ENCODE measurements around the gene NR3C2.

NR3C2 gene

DNA sequence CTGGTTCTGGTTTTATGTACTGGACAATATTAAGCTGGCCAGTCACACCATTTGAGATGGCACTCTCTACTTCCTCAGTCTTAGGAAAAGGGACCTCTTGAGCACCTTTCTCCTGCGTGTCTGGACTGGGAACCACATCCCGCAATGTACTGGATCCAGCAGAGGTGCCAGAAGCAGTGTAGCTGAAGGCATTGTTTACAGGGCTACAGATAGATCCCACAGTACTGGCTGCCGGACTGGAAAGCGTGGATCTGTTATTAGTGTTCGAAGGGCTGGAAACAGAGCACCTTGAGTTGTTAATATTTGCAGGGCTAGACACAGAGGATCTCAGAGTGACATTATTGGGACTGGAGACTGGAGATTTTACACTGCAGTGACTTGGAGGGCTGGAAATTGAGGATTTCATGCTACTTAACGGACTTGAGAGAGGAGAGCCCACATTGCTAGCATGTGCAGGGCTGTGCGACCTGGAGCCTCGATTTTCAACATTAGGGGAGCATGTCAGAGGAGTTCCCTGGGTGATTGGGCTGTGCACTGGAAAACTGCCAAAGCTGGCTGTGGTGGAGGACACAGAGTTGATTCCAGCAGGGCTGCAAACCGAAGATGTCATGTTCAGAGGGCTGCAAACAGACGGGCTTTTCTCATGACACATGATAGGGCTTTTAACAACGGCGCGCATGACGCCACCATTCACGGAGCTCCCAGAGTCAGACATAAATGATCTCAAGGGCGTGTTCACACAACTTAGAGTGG, 6.4 kb downstream of the NR3C2 start:
- no peak for DNase-seq (ENCODE audit: low spot score)

DNA sequence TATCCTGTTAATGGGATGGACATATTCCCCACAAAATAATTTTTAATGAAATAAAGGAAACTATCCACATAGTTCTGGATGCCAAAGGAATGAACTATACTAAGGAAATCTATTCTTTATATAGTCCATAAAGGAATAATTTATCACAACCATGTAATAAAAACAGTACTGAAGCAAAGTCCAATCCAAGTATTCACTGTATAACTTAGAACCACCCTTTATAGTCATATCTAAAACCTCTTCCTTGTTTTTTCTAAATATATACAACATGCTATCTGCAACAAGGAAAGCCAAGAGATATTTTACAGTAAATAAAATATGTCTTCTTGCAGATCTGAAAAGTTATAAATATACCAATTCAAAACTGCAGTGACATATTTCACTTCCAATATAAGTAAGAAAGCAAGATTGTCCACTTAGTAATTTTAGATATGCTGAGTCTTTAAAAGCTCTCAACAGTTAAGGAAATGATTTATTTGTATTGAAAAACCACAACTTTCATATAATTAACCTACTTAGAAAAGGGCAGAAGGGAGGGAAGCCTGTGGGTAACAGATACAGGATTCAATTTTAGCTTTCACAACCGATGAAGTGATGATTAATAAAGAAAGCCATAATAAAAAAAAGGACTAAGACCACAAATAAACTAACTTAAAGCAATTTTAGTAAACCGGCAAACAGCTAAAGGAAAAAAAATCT, 8.0 kb downstream of the NR3C2 start:
- DNase-seq (ENCODE audit: low spot score), result no peak

DNA sequence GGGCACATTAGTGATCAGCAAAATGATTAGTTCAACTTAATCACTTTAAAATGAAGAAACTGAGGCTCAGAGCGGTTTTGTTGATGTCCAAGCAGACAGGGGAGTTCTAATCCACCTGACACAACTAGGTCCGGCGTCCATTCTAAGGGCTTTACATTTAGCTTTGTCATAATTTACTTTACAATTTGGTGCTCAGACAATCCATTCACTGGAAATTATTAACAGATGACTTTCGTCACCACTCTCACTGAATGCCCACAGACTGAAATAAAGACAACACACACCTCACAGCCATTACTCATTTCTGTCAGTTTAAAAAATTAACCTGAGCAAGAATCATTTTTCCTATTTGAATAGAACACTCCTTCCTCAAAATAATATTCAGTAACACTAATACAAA, 10.8 kb downstream of the NR3C2 start:
- no peak for DNase-seq (ENCODE audit: low spot score)

GRCh38 chr4:148430854-148431253, 11.4 kb downstream of the NR3C2 start:
- DNase-seq (ENCODE audit: low spot score), result no peak

DNA sequence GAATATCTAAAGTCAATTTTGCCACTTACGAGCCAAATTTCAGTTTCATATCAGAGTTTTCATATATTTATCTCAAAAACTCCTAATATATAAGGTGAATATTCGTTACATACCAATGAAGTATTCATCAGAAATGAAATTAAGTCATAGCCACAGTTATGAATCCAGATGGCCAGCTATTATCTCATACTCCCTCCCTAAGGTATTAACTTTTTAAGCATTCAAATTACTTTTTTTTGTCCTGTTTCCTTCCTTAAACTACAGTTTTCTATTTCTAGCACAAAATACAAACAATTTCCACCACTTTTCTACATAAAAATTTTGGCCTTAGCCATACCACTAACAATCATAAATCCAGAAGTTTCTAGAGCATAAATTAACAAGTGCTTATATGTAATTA, 13.0 kb downstream of the NR3C2 start:
- no peak for DNase-seq (ENCODE audit: low spot score)

GRCh38 chr4:148426643-148427042, 15.6 kb downstream of the NR3C2 start:
- DNase-seq (ENCODE audit: low spot score), result no peak

DNA sequence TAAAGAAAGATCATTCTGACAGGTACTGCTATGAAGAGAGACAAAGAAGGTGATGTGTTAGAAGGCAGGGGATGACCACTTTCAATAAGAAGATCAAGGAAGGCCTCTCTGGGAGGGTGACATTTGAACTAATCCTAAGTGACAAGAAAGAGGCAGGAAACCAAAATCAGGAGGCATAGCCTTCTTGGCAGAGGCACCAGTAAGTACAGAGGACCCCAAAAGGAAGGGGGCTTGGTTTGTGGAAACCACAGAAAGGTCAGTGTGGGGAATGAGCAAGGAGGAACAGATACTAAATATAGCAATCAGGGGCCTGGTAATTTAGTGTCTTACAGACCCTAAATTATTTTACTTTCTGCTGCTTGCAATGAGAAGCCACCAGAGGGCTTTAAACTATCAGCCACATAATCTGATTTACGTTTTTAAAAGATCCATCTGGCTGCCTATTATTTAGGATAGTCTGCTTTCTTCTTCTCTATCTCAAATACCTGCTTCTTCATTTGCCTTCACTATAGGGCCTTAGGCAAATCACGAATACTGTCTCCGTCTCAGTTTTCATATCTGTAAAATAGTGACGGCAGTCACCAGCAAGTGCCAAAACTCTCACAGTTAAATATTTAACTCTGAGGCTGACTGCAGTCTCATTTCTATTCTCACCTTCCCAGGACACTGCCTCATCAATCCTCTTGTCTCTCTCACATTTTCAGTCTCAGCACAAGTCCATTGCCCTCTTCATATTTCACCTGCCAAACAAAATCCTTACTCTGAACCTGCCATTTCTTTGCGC, 16.7 kb downstream of the NR3C2 start:
- no peak for DNase-seq (ENCODE audit: low spot score)

GRCh38 chr4:148420397-148420796, 21.8 kb downstream of the NR3C2 start:
- DNase-seq (ENCODE audit: low spot score), result no peak

DNA sequence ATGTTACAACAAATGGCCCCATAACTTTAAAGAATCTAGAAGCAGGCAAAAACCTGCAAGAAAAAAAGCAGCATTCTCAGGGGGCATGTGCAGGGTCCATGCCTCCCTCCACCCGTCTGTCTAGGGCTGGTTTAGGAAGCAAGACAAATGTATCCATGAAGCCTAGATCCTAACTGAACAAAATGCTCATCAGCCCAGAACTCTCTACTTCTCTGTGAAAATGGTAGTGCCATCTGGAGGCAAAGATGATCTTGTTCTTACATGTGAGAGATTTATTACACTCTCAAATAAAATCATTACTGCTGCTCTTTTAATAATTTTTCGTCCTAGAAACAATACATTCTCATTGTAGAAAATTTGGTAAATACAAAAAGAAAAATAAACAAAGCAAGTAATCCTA, 26.7 kb downstream of the NR3C2 start:
- no peak for DNase-seq (ENCODE audit: low spot score)

DNA sequence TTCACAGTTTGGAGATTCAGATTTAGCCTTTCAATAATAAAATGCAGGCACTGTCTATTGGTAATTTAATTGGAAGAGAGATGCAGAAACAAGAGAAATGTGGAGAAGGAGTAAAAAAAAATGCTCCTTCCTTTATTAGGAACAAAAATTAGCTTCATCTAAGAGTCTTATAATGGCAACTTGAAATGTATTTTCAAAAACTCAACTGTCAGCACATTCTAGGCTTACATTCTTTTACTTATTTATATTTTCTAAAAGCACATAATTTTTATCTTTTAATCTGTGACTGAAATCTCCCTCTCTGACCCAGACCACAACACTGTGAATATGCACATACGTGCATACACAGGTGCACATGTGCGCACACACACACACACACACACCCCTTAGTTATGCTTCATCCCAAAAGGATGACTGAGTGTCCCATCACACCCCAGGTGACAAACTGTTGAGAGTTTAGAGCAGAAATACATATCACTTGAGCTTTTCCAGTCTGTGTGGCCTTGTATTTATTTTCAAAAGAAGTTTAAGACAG, 29.7 kb downstream of the NR3C2 start:
- DNase-seq (ENCODE audit: low spot score), result no peak

GRCh38 chr4:148405161-148405893, 36.9 kb downstream of the NR3C2 start:
- DNase-seq (ENCODE audit: low spot score), result no peak

DNA sequence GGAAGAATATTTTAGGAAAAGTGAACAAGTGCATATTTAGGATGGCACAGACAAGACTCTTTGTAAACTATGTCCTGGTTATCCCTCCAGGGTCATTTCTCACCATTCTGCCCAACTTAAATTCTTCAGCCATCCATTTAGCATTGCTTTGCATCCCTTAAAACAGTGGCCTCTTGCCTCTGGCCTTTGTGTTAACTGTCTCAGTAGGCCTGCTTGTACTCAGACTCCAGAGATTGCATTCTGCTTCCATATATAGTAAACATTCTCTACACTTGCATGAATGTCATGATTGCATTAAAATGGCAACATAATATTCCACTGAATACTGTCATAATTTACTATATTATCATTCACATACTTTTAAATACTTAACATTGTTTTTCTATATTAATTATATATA, 43.2 kb downstream of the NR3C2 start:
- no peak for DNase-seq (ENCODE audit: low spot score)

DNA sequence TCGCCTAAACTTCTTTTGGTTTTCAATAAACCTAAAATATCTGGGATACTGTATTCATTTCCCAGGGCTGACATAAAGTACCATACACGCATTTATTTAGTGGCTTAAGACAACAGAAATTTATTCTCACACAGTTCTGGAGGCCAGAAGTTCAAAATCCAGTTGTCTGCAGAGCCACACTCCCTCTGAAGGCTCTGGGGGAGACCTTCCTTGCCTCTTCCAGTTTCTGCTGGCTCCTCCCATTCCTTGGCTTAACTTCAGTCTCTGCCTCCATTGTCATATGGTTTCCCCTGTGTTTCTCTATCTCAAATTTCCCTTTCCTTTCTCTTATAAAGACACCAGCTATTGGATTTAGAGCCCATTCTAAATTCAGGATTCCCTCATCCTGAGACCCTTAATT, 44.4 kb downstream of the NR3C2 start:
- no peak for DNase-seq (ENCODE audit: low spot score)

DNA sequence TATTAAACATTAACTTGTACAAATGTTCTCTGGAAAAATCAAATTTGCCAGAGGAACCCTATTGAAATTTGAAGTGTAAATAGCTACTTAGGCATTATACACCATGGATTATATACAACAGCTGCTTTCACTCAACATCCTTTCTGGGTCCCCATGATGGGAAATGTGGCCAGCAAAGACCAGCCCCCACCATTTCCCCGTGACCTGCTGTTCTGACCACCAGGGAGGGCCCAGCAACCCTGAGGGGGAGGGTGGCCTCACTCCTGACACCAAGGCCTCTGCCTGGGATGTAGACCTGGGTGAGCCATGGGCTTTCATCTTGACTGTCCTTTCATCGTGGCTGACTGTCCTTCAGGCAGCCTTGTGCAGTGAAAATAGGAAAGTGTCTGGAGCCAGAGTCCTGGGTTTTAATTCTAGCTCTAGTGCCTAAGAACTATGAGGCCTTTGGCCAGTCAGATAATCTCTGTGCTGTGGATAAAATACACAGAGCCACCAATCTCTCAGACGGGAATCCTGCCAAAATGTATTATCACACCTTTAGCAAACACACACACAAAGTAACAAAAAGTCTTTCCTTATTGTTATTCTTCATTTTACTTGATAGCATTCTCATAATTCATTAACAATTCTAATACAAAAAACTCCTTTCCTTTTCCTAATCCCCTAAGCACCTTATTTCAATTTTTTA, 45.1 kb downstream of the NR3C2 start:
- no peak for DNase-seq (ENCODE audit: low spot score)

DNA sequence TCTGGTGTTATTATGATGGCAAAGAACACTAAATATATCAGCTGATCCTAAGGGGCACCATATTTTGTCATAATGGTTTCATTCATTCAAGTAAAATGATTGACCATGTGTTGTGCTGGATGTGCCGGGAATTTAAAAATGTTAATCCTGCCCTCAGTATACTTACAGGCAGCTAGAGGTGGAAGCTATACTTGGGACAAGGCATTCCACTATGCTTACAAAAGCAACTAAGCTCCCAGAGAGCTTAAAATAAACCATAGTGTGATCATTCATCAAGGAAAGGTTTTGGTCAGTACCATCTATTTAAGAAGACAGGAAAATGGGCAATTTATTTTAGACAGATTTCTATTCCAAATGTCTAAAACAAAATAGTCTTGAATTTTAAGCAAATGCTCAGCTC, 46.4 kb downstream of the NR3C2 start:
- DNase-seq (ENCODE audit: low spot score), result no peak

DNA sequence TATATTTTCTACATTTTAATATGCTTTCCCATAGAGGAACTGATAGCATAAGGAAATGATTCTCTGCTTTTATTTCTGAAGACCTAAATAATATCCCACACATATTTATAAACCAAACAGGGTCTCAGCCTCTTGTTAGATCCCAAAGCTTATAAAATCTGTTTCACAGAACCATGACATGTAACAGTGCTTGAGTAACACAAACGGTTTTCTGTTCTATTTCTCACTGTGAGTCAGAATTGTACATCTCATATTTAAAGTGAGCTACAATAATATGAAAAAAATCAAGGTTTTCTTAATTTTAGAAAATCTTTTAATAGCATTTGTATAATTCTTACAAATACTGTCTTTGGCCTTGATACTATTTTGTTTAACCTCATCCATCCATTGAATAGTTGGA, 51.2 kb downstream of the NR3C2 start:
- DNase-seq (ENCODE audit: low spot score), result no peak

DNA sequence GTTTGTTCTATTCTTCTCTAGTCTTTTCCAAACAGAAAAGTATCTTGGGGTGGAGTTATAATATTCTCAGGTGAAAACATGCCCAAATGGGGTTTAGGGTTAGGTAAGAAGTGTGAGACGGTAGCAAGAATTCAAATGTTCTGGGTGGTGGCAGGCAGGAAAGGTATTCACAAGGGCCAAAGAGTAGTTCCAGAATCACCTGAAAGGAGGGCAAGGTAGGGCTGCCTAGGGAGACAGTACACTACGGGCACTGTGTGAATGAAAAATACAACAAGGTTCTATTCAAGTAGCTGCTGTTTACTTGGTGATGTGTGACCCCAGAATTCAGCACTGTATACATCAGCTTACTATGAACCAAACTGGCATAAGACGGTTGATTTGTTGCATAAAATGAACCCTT, 51.9 kb downstream of the NR3C2 start:
- DNase-seq (ENCODE audit: low spot score), result no peak

DNA sequence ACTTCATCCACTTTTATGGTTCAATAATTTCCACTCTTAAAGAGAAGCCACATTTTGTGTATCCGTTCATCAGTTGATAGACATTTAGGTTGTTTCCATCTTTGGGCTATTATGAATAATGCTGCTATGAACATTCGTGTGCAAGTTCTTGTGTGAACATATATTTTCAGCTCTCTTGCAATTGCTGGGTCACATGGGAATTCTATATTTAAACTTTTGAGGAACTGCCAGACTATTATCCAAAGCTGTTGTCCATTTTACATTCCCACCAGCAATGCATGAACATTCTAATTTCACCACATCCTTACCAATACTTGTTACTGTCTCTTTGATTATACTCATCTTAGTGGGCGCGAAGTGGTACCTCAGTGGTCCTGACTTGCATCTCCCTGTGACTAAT, 61.9 kb downstream of the NR3C2 start:
- no peak for DNase-seq (ENCODE audit: low spot score)

GRCh38 chr4:148376151-148376550, 66.1 kb downstream of the NR3C2 start:
- no peak for DNase-seq (ENCODE audit: low spot score)

- no peak for DNase-seq (ENCODE audit: low spot score)
Observed at GRCh38 chr4:148375584-148375983, 66.6 kb downstream of the NR3C2 start.

- DNase-seq (ENCODE audit: low spot score), result no peak
Observed at GRCh38 chr4:148373093-148373492, 69.1 kb downstream of the NR3C2 start.

DNA sequence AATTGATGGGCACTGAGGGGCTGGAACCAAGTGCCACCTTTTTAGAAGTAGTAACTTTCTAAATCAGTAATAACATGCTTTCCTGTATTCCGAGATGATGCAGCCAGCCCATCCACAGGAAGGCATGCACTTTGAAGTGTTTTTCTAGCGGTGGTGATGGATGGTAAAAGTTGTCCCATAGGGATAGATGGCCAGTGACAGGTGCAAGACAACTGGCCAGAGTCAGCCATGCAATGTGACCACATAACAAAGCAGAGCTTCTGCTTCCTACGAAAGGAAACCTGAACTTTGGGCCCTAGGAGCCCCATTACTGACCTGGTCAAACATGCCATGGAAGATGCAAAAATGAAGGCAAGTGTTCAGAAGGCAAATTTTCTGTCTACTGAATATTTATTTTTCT, 72.3 kb downstream of the NR3C2 start:
- no peak for DNase-seq (ENCODE audit: low spot score)
